Activated naive CD4-positive, alpha-beta T cell treated with Interleukin-2 at 50 U/mL for 16 hours (primary cell): ENCODE results near the gene MALRD1.

ENCODE experiments used
- DNase-seq: peaks from one replicate; pipeline ENCODE4 v3.0.0-alpha.2; 2020

MALRD1 gene

GRCh38 chr10:19580691-19581090 lies 532.1 kb downstream of the MALRD1 start:
- no peak for DNase-seq

GRCh38 chr10:19588608-19589007 lies 540.0 kb downstream of the MALRD1 start:
- DNase-seq = no peak

- no peak for DNase-seq
Observed at GRCh38 chr10:19592276-19592675, 543.7 kb downstream of the MALRD1 start.

GRCh38 chr10:19595212-19595845 lies 546.7 kb downstream of the MALRD1 start:
- no peak for DNase-seq

- DNase-seq = no peak
Observed at GRCh38 chr10:19605806-19606205, 557.2 kb downstream of the MALRD1 start.

GRCh38 chr10:19606968-19607367 lies 558.4 kb downstream of the MALRD1 start:
- no peak for DNase-seq

GRCh38 chr10:19611775-19612174 lies 563.2 kb downstream of the MALRD1 start:
- DNase-seq = no peak

GRCh38 chr10:19616966-19617365 lies 568.4 kb downstream of the MALRD1 start:
- no peak for DNase-seq

- DNase-seq = no peak
Observed at GRCh38 chr10:19620811-19621210, 572.2 kb downstream of the MALRD1 start.

GRCh38 chr10:19623321-19623720 lies 574.7 kb downstream of the MALRD1 start:
- DNase-seq = no peak

- no peak for DNase-seq
Observed at GRCh38 chr10:19626156-19626555, 577.6 kb downstream of the MALRD1 start.

GRCh38 chr10:19628767-19629560 lies 580.4 kb downstream of the MALRD1 start:
- no peak for DNase-seq

GRCh38 chr10:19629567-19629966 lies 581.0 kb downstream of the MALRD1 start:
- no peak for DNase-seq

- no peak for DNase-seq
Observed at GRCh38 chr10:19634163-19634562, 585.6 kb downstream of the MALRD1 start.

- no peak for DNase-seq
Observed at GRCh38 chr10:19638182-19638895, 589.7 kb downstream of the MALRD1 start.

- DNase-seq = no peak
Observed at GRCh38 chr10:19638896-19639233, 590.3 kb downstream of the MALRD1 start.

GRCh38 chr10:19640566-19641263 lies 592.1 kb downstream of the MALRD1 start:
- DNase-seq = no peak

- no peak for DNase-seq
Observed at GRCh38 chr10:19651549-19651948, 602.9 kb downstream of the MALRD1 start.

GRCh38 chr10:19652750-19653149 lies 604.1 kb downstream of the MALRD1 start:
- DNase-seq = no peak

- DNase-seq = no peak
Observed at GRCh38 chr10:19653931-19654330, 605.3 kb downstream of the MALRD1 start.

GRCh38 chr10:19654576-19654975 lies 606.0 kb downstream of the MALRD1 start:
- DNase-seq = no peak

GRCh38 chr10:19656420-19657042 lies 607.9 kb downstream of the MALRD1 start:
- DNase-seq = no peak

- no peak for DNase-seq
Observed at GRCh38 chr10:19658131-19658530, 609.5 kb downstream of the MALRD1 start.
